ENCODE measurements around the gene ARHGAP22. TPM values are rescaled to one million over a fixed set of nuclear protein-coding genes. Genes with fewer than 3 reads are reported as not detected.

ARHGAP22 gene
- polyA plus RNA-seq, 1 donor from 2014 or later = 0.15 TPM

DNA sequence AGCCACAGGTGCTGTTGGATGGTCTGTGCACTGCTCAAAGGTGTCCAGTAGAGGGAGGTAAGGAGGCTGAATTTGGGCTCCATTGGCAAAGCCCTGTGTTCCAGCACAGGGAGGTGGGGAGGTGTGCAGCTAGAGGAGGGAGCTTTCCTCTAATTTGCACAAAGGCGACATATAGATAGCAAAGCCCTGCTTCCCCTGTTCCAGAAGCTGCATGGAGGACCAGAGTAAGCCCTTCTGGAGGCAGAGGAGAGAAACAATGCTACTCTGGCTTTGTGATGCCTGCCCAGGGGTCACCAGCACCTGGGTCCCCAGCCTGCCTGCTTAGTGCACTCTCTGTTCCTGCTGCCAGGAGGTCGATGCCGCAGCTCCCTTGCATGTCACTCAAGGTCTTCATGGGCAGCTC, 3.4 kb upstream of the ARHGAP22 start:
- Histone ChIP-seq H3K4me2 (ENCODE audit: low read length) (no peak overlapping the region), H4K20me1 (ENCODE audit: insufficient read depth) (no peaks in the 10 kb centered on the region), H3K27me3 (ENCODE audit: insufficient read depth, low read depth, low read length) (peaks cover 16% of the 10 kb centered on the region), H2AFZ (ENCODE audit: low read depth, low read length) (no peak overlapping the region), H3K79me2 (replicated peaks; ENCODE audit: insufficient read depth, low read length) (no peaks in the 10 kb centered on the region), H3K9me2 (ENCODE audit: insufficient read depth, low read length) (no peaks in the 10 kb centered on the region), H3K4me3 (ENCODE audit: low read length) (no peak overlapping the region), H3K9ac (ENCODE audit: low read length) (no peak overlapping the region), H3F3A (ENCODE audit: insufficient read depth, low read length, poor library complexity, severe bottlenecking) (no peaks in the 10 kb centered on the region), H3K9me3 (ENCODE audit: low read length) (no peaks in the 10 kb centered on the region), H3K27ac (ENCODE audit: low read length) (no peak overlapping the region), H3K36me3 (ENCODE audit: insufficient read depth, low read length) (no peaks in the 10 kb centered on the region)
- no peak for TF ChIP-seq SMC3 (conservative IDR thresholded peaks at IDR 0.05; ENCODE audit: poor library complexity)
- no peak for TF ChIP-seq EP300 (conservative IDR thresholded peaks at IDR 0.05; ENCODE audit: poor library complexity, severe bottlenecking)
- TF ChIP-seq POLR2AphosphoS5 (IDR thresholded peaks at IDR 0.05) = no peak
- TF ChIP-seq EZH2 (IDR thresholded peaks at IDR 0.05; ENCODE audit: borderline replicate concordance, insufficient read depth, low read length, poor library complexity, severe bottlenecking) = no peak
- TF ChIP-seq TAF1 (IDR thresholded peaks at IDR 0.05; ENCODE audit: low read depth) = no peak
- TF ChIP-seq RAD21 (conservative IDR thresholded peaks at IDR 0.05) = no peak
- TF ChIP-seq, protein P1, sequence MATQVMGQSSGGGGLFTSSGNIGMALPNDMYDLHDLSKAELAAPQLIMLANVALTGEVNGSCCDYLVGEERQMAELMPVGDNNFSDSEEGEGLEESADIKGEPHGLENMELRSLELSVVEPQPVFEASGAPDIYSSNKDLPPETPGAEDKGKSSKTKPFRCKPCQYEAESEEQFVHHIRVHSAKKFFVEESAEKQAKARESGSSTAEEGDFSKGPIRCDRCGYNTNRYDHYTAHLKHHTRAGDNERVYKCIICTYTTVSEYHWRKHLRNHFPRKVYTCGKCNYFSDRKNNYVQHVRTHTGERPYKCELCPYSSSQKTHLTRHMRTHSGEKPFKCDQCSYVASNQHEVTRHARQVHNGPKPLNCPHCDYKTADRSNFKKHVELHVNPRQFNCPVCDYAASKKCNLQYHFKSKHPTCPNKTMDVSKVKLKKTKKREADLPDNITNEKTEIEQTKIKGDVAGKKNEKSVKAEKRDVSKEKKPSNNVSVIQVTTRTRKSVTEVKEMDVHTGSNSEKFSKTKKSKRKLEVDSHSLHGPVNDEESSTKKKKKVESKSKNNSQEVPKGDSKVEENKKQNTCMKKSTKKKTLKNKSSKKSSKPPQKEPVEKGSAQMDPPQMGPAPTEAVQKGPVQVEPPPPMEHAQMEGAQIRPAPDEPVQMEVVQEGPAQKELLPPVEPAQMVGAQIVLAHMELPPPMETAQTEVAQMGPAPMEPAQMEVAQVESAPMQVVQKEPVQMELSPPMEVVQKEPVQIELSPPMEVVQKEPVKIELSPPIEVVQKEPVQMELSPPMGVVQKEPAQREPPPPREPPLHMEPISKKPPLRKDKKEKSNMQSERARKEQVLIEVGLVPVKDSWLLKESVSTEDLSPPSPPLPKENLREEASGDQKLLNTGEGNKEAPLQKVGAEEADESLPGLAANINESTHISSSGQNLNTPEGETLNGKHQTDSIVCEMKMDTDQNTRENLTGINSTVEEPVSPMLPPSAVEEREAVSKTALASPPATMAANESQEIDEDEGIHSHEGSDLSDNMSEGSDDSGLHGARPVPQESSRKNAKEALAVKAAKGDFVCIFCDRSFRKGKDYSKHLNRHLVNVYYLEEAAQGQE (IDR thresholded peaks at IDR 0.05; ENCODE audit: borderline replicate concordance) = no peak
- TF ChIP-seq, protein P2, sequence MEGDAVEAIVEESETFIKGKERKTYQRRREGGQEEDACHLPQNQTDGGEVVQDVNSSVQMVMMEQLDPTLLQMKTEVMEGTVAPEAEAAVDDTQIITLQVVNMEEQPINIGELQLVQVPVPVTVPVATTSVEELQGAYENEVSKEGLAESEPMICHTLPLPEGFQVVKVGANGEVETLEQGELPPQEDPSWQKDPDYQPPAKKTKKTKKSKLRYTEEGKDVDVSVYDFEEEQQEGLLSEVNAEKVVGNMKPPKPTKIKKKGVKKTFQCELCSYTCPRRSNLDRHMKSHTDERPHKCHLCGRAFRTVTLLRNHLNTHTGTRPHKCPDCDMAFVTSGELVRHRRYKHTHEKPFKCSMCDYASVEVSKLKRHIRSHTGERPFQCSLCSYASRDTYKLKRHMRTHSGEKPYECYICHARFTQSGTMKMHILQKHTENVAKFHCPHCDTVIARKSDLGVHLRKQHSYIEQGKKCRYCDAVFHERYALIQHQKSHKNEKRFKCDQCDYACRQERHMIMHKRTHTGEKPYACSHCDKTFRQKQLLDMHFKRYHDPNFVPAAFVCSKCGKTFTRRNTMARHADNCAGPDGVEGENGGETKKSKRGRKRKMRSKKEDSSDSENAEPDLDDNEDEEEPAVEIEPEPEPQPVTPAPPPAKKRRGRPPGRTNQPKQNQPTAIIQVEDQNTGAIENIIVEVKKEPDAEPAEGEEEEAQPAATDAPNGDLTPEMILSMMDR (IDR thresholded peaks at IDR 0.05; ENCODE audit: poor library complexity, severe bottlenecking) = no peak
- no peak for TF ChIP-seq MXI1 (conservative IDR thresholded peaks at IDR 0.05; ENCODE audit: poor library complexity, severe bottlenecking)

DNA sequence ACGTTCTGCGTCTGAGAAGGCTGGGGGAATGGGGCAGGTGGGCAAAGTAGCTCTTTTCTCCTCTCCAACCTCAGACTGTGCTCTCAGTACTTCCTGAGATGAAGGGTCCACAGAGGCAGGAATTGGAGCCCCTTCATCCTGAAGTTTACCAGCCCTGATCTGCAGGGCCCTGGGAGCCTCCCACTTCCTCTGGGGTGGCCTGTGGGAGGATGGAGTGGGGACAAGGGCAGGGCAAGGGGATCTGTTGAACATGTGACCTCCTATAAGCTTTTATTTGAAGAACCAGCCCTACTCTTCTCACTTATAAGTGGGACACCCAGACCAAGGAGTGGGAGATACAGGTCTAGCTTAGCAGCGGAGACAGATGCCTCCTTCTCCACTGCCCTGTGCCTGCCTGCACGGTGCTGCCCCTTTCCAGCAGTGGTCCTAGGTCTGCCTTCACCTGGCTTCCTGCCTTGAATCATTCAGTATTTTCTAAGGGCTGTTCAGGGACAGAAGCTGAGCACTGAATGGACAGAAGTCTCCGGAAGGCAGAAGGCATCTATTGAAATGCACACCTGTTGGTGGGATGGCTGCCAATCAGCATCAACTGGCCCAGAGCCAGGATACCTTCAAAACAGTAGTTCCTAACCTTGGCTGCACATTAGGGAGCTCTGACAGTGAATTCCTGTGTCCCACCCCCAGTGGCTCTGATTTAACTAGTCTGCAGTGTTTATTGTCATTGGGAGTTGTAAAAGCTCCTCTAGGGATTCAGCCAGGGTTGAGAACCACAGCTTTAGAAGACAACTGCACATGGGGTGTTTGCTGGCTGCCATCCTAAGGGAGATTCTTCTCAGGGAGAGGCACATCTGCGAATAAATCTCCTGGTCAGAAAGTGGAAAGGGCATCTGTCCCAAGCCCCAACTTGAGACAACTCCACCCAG, 2.7 kb upstream of the ARHGAP22 start:
- Histone ChIP-seq H2AFZ (ENCODE audit: low read depth, low read length) (no peak overlapping the region), H3K79me2 (replicated peaks; ENCODE audit: insufficient read depth, low read length) (no peaks in the 10 kb centered on the region), H3K9ac (ENCODE audit: low read length) (no peak overlapping the region), H4K20me1 (ENCODE audit: insufficient read depth) (no peaks in the 10 kb centered on the region), H3K9me2 (ENCODE audit: insufficient read depth, low read length) (no peaks in the 10 kb centered on the region), H3K4me3 (ENCODE audit: low read length) (no peak overlapping the region), H3K27me3 (ENCODE audit: insufficient read depth, low read depth, low read length) (peaks cover 16% of the 10 kb centered on the region), H3K4me2 (ENCODE audit: low read length) (no peak overlapping the region), H3K36me3 (ENCODE audit: insufficient read depth, low read length) (no peaks in the 10 kb centered on the region), H3F3A (ENCODE audit: insufficient read depth, low read length, poor library complexity, severe bottlenecking) (no peaks in the 10 kb centered on the region), H3K9me3 (ENCODE audit: low read length) (no peaks in the 10 kb centered on the region), H3K27ac (ENCODE audit: low read length) (no peak overlapping the region)
- TF ChIP-seq POLR2AphosphoS5 (IDR thresholded peaks at IDR 0.05) (no peak), RAD21 (conservative IDR thresholded peaks at IDR 0.05) (no peak), EP300 (conservative IDR thresholded peaks at IDR 0.05; ENCODE audit: poor library complexity, severe bottlenecking) (no peak), EZH2 (IDR thresholded peaks at IDR 0.05; ENCODE audit: borderline replicate concordance, insufficient read depth, low read length, poor library complexity, severe bottlenecking) (no peak), TAF1 (IDR thresholded peaks at IDR 0.05; ENCODE audit: low read depth) (no peak), SMC3 (conservative IDR thresholded peaks at IDR 0.05; ENCODE audit: poor library complexity) (no peak), MXI1 (conservative IDR thresholded peaks at IDR 0.05; ENCODE audit: poor library complexity, severe bottlenecking) (no peak)
- TF ChIP-seq, protein P1 (IDR thresholded peaks at IDR 0.05; ENCODE audit: borderline replicate concordance) = no peak
- TF ChIP-seq, protein P2 (IDR thresholded peaks at IDR 0.05; ENCODE audit: poor library complexity, severe bottlenecking) = no peak

All from neural cell (in vitro differentiated cells).